Measurements from ENCODE around the gene LINGO3. TPM values are rescaled to one million over a fixed set of nuclear protein-coding genes. Genes with fewer than 3 reads are reported as not detected.

The LINGO3 gene
- total RNA-seq, 1 donor = not detected

DNA sequence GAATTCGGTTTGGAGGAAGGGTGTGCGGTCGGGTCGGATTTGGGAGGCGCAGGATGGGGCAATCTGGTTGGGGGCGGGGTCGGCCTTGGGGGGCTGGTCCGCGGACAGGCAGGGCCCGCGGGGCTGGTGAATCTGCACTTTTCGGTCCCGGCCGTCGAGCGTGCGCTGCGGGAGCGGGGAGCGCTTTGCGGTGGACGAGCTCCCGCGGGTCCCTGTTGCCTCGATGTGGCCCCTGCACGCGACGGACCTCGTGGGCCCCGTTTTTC, 37.9 kb downstream of the LINGO3 start:
- H3K4me2 ChIP-seq (ENCODE audit: insufficient read depth, low read length) = peak overlapping the region; percentile 63
- H3K9me3 ChIP-seq (ENCODE audit: low read depth, low read length) = no peaks in the 10 kb centered on the region
- peaks cover 27% of the 10 kb centered on the region for H3K36me3 ChIP-seq (ENCODE audit: insufficient read depth, low read length)
- peak; percentile 94 for DNase-seq (ENCODE audit: insufficient read length, low spot score, missing footprints)
- no peak overlapping the region for H2AFZ ChIP-seq (ENCODE audit: low read length)
- peak overlapping the region; percentile 92 for H3K27ac ChIP-seq (ENCODE audit: low read depth, low read length)
- TF ChIP-seq, protein P1, sequence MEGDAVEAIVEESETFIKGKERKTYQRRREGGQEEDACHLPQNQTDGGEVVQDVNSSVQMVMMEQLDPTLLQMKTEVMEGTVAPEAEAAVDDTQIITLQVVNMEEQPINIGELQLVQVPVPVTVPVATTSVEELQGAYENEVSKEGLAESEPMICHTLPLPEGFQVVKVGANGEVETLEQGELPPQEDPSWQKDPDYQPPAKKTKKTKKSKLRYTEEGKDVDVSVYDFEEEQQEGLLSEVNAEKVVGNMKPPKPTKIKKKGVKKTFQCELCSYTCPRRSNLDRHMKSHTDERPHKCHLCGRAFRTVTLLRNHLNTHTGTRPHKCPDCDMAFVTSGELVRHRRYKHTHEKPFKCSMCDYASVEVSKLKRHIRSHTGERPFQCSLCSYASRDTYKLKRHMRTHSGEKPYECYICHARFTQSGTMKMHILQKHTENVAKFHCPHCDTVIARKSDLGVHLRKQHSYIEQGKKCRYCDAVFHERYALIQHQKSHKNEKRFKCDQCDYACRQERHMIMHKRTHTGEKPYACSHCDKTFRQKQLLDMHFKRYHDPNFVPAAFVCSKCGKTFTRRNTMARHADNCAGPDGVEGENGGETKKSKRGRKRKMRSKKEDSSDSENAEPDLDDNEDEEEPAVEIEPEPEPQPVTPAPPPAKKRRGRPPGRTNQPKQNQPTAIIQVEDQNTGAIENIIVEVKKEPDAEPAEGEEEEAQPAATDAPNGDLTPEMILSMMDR (IDR thresholded peaks at IDR 0.05; ENCODE audit: extremely low read depth, low read depth, low read length) = no peak
- H3K4me3 ChIP-seq (ENCODE audit: insufficient read depth, low read length) = peak overlapping the region; percentile 98
- peaks cover 32% of the 10 kb centered on the region for H3K4me1 ChIP-seq (ENCODE audit: insufficient read depth, low read length)
- H3K27me3 ChIP-seq (ENCODE audit: insufficient read depth, low read length) = no peaks in the 10 kb centered on the region
- H4K20me1 ChIP-seq (ENCODE audit: insufficient read depth, low read length) = peaks cover 46% of the 10 kb centered on the region
- H3K79me2 ChIP-seq (ENCODE audit: insufficient read depth, low read length) = peaks cover 56% of the 10 kb centered on the region

DNA sequence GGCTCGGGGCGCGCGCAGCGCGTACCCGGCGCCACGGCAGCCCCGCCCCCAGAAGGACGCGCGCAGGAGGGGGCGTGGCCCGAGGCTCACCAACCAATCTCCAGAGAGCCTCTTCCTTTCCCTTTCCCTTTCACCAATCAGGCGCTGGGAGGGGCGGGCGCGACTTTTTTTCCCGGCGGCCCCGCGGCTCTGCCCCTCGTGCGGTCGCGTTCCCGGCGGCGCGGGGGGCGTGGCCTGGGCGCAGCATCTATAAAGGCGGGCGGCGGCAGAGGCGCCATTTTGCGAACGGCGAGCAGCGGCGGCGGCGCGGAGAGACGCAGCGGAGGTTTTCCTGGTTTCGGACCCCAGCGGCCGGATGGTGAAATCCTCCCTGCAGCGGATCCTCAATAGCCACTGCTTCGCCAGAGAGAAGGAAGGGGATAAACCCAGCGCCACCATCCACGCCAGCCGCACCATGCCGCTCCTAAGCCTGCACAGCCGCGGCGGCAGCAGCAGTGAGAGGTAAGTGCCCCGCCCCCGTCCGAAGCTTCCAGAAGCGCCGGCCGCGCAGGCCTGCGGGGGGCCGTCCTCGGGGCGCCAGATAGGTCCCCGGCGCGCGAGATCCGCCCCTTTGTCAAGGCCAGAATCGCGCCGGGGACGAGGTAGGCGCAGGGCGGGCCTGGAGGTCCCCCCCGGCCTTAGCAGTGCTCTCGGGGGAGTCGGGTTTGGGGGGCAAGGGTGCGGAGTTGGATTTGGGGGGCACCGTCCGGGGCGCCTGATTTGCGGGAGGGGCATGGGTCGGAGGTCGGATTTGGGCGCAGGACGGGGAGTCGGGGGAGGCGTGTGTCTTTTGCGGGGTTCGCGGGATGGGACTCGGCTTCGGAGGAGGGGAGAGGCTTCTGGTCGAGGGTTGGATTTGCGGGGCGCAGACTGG, 38.5 kb downstream of the LINGO3 start:
- H3K9me3 ChIP-seq (ENCODE audit: low read depth, low read length) = no peaks in the 10 kb centered on the region
- no peak overlapping the region for H2AFZ ChIP-seq (ENCODE audit: low read length)
- TF ChIP-seq, protein P1 (IDR thresholded peaks at IDR 0.05; ENCODE audit: extremely low read depth, low read depth, low read length) = no peak
- peaks cover 43% of the 10 kb centered on the region for H4K20me1 ChIP-seq (ENCODE audit: insufficient read depth, low read length)
- peak; percentile 100 for DNase-seq (ENCODE audit: insufficient read length, low spot score, missing footprints)
- peaks cover 53% of the 10 kb centered on the region for H3K79me2 ChIP-seq (ENCODE audit: insufficient read depth, low read length)
- peak overlapping the region; percentile 92 for H3K27ac ChIP-seq (ENCODE audit: low read depth, low read length)
- H3K27me3 ChIP-seq (ENCODE audit: insufficient read depth, low read length) = no peaks in the 10 kb centered on the region
- peaks cover 27% of the 10 kb centered on the region for H3K36me3 ChIP-seq (ENCODE audit: insufficient read depth, low read length)
- H3K4me3 ChIP-seq (ENCODE audit: insufficient read depth, low read length) = peak overlapping the region; percentile 98
- peak overlapping the region; percentile 84 for H3K4me2 ChIP-seq (ENCODE audit: insufficient read depth, low read length)
- H3K4me1 ChIP-seq (ENCODE audit: insufficient read depth, low read length) = peaks cover 32% of the 10 kb centered on the region

DNA sequence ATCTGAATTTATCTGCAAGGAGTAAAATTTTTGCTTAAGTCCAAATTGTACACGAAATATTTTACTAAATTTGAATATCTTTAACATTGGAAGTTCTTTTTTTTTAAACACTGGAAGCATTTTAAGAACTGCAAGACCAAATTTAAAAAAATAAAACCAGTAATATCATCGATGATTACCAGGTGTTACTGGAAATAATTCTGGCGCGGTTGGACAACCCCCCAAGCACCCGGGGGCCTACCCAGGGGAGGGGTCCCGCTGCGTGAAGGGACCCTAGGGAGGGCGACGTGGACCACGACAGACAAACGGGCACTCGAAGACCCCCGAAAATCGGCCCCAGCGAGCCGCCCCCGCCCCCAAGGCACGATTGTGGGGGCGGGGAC, 39.1 kb downstream of the LINGO3 start:
- H2AFZ ChIP-seq (ENCODE audit: low read length) = peak overlapping the region; percentile 76
- peak overlapping the region; percentile 56 for H3K27ac ChIP-seq (ENCODE audit: low read depth, low read length)
- no peaks in the 10 kb centered on the region for H3K9me3 ChIP-seq (ENCODE audit: low read depth, low read length)
- DNase-seq (ENCODE audit: insufficient read length, low spot score, missing footprints) = no peak
- H3K4me1 ChIP-seq (ENCODE audit: insufficient read depth, low read length) = peaks cover 32% of the 10 kb centered on the region
- H3K79me2 ChIP-seq (ENCODE audit: insufficient read depth, low read length) = peaks cover 46% of the 10 kb centered on the region
- H3K27me3 ChIP-seq (ENCODE audit: insufficient read depth, low read length) = no peaks in the 10 kb centered on the region
- peaks cover 37% of the 10 kb centered on the region for H4K20me1 ChIP-seq (ENCODE audit: insufficient read depth, low read length)
- TF ChIP-seq, protein P1 (IDR thresholded peaks at IDR 0.05; ENCODE audit: extremely low read depth, low read depth, low read length) = no peak
- H3K4me2 ChIP-seq (ENCODE audit: insufficient read depth, low read length) = peak overlapping the region; percentile 84
- H3K36me3 ChIP-seq (ENCODE audit: insufficient read depth, low read length) = peaks cover 21% of the 10 kb centered on the region
- peak overlapping the region; percentile 98 for H3K4me3 ChIP-seq (ENCODE audit: insufficient read depth, low read length)

DNA sequence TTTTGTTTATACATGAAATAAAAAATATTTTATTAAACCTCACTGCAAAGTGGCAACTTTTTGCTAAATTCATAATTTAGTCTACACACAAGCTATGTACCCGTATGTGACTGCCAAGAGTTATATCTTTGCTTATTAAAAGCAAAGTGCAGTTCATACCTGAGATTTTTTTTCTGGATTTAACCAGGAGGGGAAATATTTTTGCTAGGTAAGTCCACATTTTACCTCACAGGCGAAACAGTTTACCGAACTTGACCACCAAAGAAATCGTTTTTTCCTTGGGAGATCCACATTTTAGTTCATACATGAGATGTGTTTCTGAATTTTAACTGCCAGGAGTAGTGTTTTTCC, 39.5 kb downstream of the LINGO3 start:
- TF ChIP-seq, protein P1 (IDR thresholded peaks at IDR 0.05; ENCODE audit: extremely low read depth, low read depth, low read length) = no peak
- Histone ChIP-seq H3K4me3 (ENCODE audit: insufficient read depth, low read length) (peak overlapping the region; percentile 98), H4K20me1 (ENCODE audit: insufficient read depth, low read length) (peaks cover 33% of the 10 kb centered on the region), H3K4me1 (ENCODE audit: insufficient read depth, low read length) (peaks cover 31% of the 10 kb centered on the region), H3K79me2 (ENCODE audit: insufficient read depth, low read length) (peaks cover 42% of the 10 kb centered on the region), H3K9me3 (ENCODE audit: low read depth, low read length) (no peaks in the 10 kb centered on the region), H2AFZ (ENCODE audit: low read length) (peak overlapping the region; percentile 76), H3K27ac (ENCODE audit: low read depth, low read length) (no peak overlapping the region), H3K4me2 (ENCODE audit: insufficient read depth, low read length) (peak overlapping the region; percentile 84), H3K27me3 (ENCODE audit: insufficient read depth, low read length) (no peaks in the 10 kb centered on the region), H3K36me3 (ENCODE audit: insufficient read depth, low read length) (peaks cover 20% of the 10 kb centered on the region)
- DNase-seq (ENCODE audit: insufficient read length, low spot score, missing footprints) = peak; percentile 69

Measured in osteoblast (primary cell).